Kidney (tissue), 14 donors: ENCODE results near the gene PLCD3. TPM values are rescaled to one million over a fixed set of nuclear protein-coding genes. Genes with fewer than 3 reads are reported as not detected.
A peak's percentile ranks its signal among the peaks of the same experiment; 100 is the strongest.

Experiments used
- DNase-seq, 5 donors: peaks; one replicate each; pipeline ENCODE4 v3.0.0-alpha.2; 2013 to 2020
- FAIRE-seq: peaks from 2 replicates; lab custom pipeline; 2012; peaks lifted over from hg19 to GRCh38; lab: Jason Lieb, UNC
- H3K27ac ChIP-seq, 2 donors: one replicate each; pipeline ENCODE4 v1.7.0; 2013; ENCODE audit warnings: low read depth in 2 of 2, low read length in 2 of 2, inconsistent platforms in 1 of 2
- H3K27me3 ChIP-seq: one replicate; pipeline ENCODE4 v1.7.1; 2013; ENCODE audit warnings: low read length, inconsistent platforms; ENCODE audit not compliant: control insufficient read depth, insufficient read depth
- H3K36me3 ChIP-seq, 3 donors: one replicate each; pipeline versions ENCODE4 v1.7.0 to v1.7.1; 2013; ENCODE audit warnings: low read length in 3 of 3, control low read depth in 1 of 3, inconsistent platforms in 1 of 3; ENCODE audit not compliant: insufficient read depth in 3 of 3, control insufficient read depth in 2 of 3
- H3K4me1 ChIP-seq, 3 donors: one replicate each; pipeline versions ENCODE4 v1.7.0 to v1.7.1; 2013; ENCODE audit warnings: low read length in 3 of 3, inconsistent platforms in 1 of 3, low read depth in 1 of 3; ENCODE audit not compliant: control insufficient read depth in 2 of 3, insufficient read depth in 2 of 3
- H3K4me3 ChIP-seq, 3 donors: one replicate each; pipeline versions ENCODE4 v1.7.0 to v1.8.1; 2013; ENCODE audit warnings: low read length in 3 of 3, control low read depth in 1 of 3, inconsistent platforms in 1 of 3
- H3K9ac ChIP-seq, 3 donors: one replicate each; pipeline versions ENCODE4 v1.7.0 to v1.7.1; 2013; ENCODE audit warnings: low read length in 3 of 3, control low read depth in 1 of 3, inconsistent platforms in 1 of 3
- H3K9me3 ChIP-seq, 3 donors: one replicate each; pipeline versions ENCODE4 v1.7.0 to v1.7.1; 2013; ENCODE audit warnings: low read length in 3 of 3, control low read depth in 1 of 3, inconsistent platforms in 1 of 3; ENCODE audit not compliant: control insufficient read depth in 2 of 3, insufficient read depth in 1 of 3
- CTCF ChIP-seq: IDR thresholded peaks from 3 replicates; pipeline ENCODE4 v1.5.1; 2012; ENCODE audit warnings: mild to moderate bottlenecking, moderate library complexity, borderline replicate concordance; ENCODE audit not compliant: insufficient read depth; ENCODE audit errors: extremely low read depth
- intact Hi-C: fragments of 100-400 bp; cut with DNase I; formaldehyde crosslinking; loops from one replicate; pipeline ENCODE4 v1.11.1; 2022
- polyA plus RNA-seq: library from polyadenylated mRNA; stranded (reverse); fragments of 350-450 nt; fragmentation: Illumina TruSeq; extraction: RNeasy Lipid Tissue Mini Kit (QIAGEN cat#74804); gene quantifications from one replicate; pipeline ENCODE4 v1.2.3, GENCODE V29; 2014; ENCODE audit warnings: low read depth, low replicate concordance; ENCODE audit not compliant: insufficient read depth
- total RNA-seq: library from RNA; stranded (reverse); fragmentation: NEBNext Ultra II Directional; extraction: Animal tissue kit (Norgen Biotek cat#: 25700); gene quantifications from one replicate; pipeline ENCODE4 v1.2.1, GENCODE V29; 2021
- donor health status: control.
- donor health status: control.
- donor health status: control.
- donor health status: control.
- donor health status: control.
- donor health status: DM: yes; HTN: yes; CAD: no.
- donor health status: Normal renal cell carcinoma (clear cell type).

The PLCD3 gene
- total and polyA plus RNA-seq, 2 donors from 2014 or later = 14.8 to 111 TPM

GRCh38 chr17:45063198-45063597, 69.1 kb downstream of the PLCD3 start:
- Histone ChIP-seq H3K4me3 (no peak overlapping the region), H3K27ac (no peak overlapping the region), H3K9ac (no peak overlapping the region), H3K4me1 (peaks cover 2 to 15% (median 7%) of the 10 kb centered on the region in 3 donors), H3K9me3 (no peaks in the 10 kb centered on the region), H3K36me3 (no peaks in the 10 kb centered on the region), H3K27me3 (no peaks in the 10 kb centered on the region)
- intact Hi-C loops = no loop called here
- no peak for FAIRE-seq
- DNase-seq = no peak
- TF ChIP-seq CTCF = no peak

- FAIRE-seq (no peak), DNase-seq (no peak)
- Histone ChIP-seq H3K27ac (peak overlapping the region; percentile 82 to 96), H3K9me3 (no peaks in the 10 kb centered on the region), H3K4me3 (peak overlapping the region; percentile 88 to 100 (median 91)), H3K9ac (peak overlapping the region; percentile 74 to 99 (median 92)), H3K4me1 (peaks cover 2 to 15% (median 7%) of the 10 kb centered on the region in 3 donors), H3K27me3 (no peaks in the 10 kb centered on the region), H3K36me3 (no peaks in the 10 kb centered on the region)
- no peak for TF ChIP-seq CTCF
- intact Hi-C loops = no loop called here
These were observed 70.6 kb downstream of the PLCD3 start for GRCh38 chr17:45061606-45062205.

- Histone ChIP-seq H3K4me1 (peaks cover 2 to 15% (median 7%) of the 10 kb centered on the region in 3 donors), H3K27ac (peak within 1 kb of the TSS; percentile 86 to 96), H3K9me3 (no peaks in the 10 kb centered on the region), H3K27me3 (no peaks in the 10 kb centered on the region), H3K9ac (peak within 1 kb of the TSS; percentile 92 to 99 (median 94)), H3K36me3 (no peaks in the 10 kb centered on the region), H3K4me3 (peak within 1 kb of the TSS; percentile 88 to 100 (median 91))
- intact Hi-C loops = no loop called here
- DNase-seq (peak; percentile 98 to 100 (median 100)), FAIRE-seq (peak; percentile 83)
- peak; percentile 16 for TF ChIP-seq CTCF
These were observed 71.3 kb downstream of the PLCD3 start, which contains the start of gene NMT1 for GRCh38 chr17:45060797-45061605. TSS of gene NMT1 (plus strand) at chr17:45061317. CDS start at chr17:45061330, 13 bp downstream.
